IMR-90 (cell line): ENCODE results near the gene CYTH2. TPM values are rescaled to one million over a fixed set of nuclear protein-coding genes. Genes with fewer than 3 reads are reported as not detected.
A peak's percentile ranks its signal among the peaks of the same experiment; 100 is the strongest.

Source experiments
- ATAC-seq: fragments of 200-7000 bp; cut with Tn5 transposase; 2 replicates; pipeline ENCODE4 v1.9.1; 2020; ENCODE audit warnings: low read depth, mild to moderate bottlenecking, moderate library complexity
- BruUV-seq: library from RNA; stranded (reverse); fragments of 400-500 nt; replicated peaks from 2 replicates; lab custom pipeline; 2021; lab: Mats Ljungman, UMichigan
- CTCF ChIA-PET: fragments of 300-600 bp; formaldehyde crosslinking; extraction: SDS; loops from one replicate; lab custom pipeline; 2021; ENCODE audit warnings: antibody characterized with exemption; lab: Yijun Ruan, JAX
- POLR2A ChIA-PET: fragments of 300-600 bp; sonication (Branson Sonifier 250); formaldehyde crosslinking; loops from one replicate; lab custom pipeline; 2022; ENCODE audit warnings: antibody characterized with exemption; ENCODE audit not compliant: unreplicated experiment; lab: Charles Lee
- DNase-seq: peaks from one replicate; pipeline ENCODE4 v3.0.0; 2013
- H2AFZ ChIP-seq: replicated peaks from 2 replicates; pipeline ENCODE3; 2013; ENCODE audit warnings: low read length, mild to moderate bottlenecking; ENCODE audit not compliant: poor library complexity
- H2AK5ac ChIP-seq: 2 replicates; pipeline ENCODE4 v1.6.1; 2013; ENCODE audit warnings: low read depth, low read length, inconsistent platforms
- H2AK9ac ChIP-seq: replicated peaks from 2 replicates; pipeline ENCODE3; 2013; ENCODE audit warnings: mild to moderate bottlenecking, low read depth, low read length, moderate library complexity; ENCODE audit not compliant: poor library complexity
- H2BK120ac ChIP-seq: 2 replicates; pipeline ENCODE4 v1.6.1; 2013; ENCODE audit warnings: low read depth, low read length, inconsistent platforms
- H2BK15ac ChIP-seq: 3 replicates; pipeline ENCODE4 v1.6.1; 2013; ENCODE audit warnings: low read depth, low read length, inconsistent platforms
- H2BK20ac ChIP-seq: 2 replicates; pipeline ENCODE4 v1.6.1; 2013; ENCODE audit warnings: low read depth, mild to moderate bottlenecking, inconsistent platforms, low read length, moderate library complexity
- H2BK5ac ChIP-seq: 2 replicates; pipeline ENCODE4 v1.6.1; 2013; ENCODE audit warnings: mild to moderate bottlenecking, low read depth, low read length, inconsistent platforms; ENCODE audit not compliant: poor library complexity, severe bottlenecking
- H3K14ac ChIP-seq: replicated peaks from 2 replicates; pipeline ENCODE4 v1.6.1; 2013; ENCODE audit warnings: low read depth, low read length, inconsistent platforms
- H3K18ac ChIP-seq: 2 replicates; pipeline ENCODE4 v1.6.1; 2013; ENCODE audit warnings: low read depth, low read length, control low read depth
- H3K23ac ChIP-seq: 2 replicates; pipeline ENCODE4 v1.6.1; 2013; ENCODE audit warnings: low read depth, low read length, inconsistent platforms
- H3K27ac ChIP-seq: 2 replicates; pipeline ENCODE4 v1.5.1; 2013; ENCODE audit warnings: mild to moderate bottlenecking, control low read depth, low read length; ENCODE audit not compliant: insufficient read depth
- H3K27me3 ChIP-seq: 2 replicates; pipeline ENCODE4 v1.6.1; 2013; ENCODE audit warnings: low read length; ENCODE audit not compliant: control insufficient read depth, insufficient read depth
- H3K36me3 ChIP-seq: 2 replicates; pipeline ENCODE4 v1.6.1; 2013; ENCODE audit warnings: low read length, mixed read lengths; ENCODE audit not compliant: control insufficient read depth, insufficient read depth
- H3K4ac ChIP-seq: 2 replicates; pipeline ENCODE4 v1.6.1; 2013; ENCODE audit warnings: low read depth, low read length, inconsistent platforms
- H3K4me1 ChIP-seq: 2 replicates; pipeline ENCODE4 v1.6.1; 2013; ENCODE audit warnings: low read length, mixed read lengths; ENCODE audit not compliant: control insufficient read depth, insufficient read depth
- H3K4me2 ChIP-seq: 2 replicates; pipeline ENCODE4 v1.6.1; 2013; ENCODE audit warnings: low read depth, mild to moderate bottlenecking, control low read depth, low read length, moderate library complexity
- H3K4me3 ChIP-seq: 2 replicates; pipeline ENCODE4 v1.5.1; 2013; ENCODE audit warnings: low read depth, mild to moderate bottlenecking, control low read depth, low read length, moderate library complexity; ENCODE audit not compliant: insufficient read depth
- H3K56ac ChIP-seq: 2 replicates; pipeline ENCODE4 v1.6.1; 2013; ENCODE audit warnings: low read length, inconsistent platforms; ENCODE audit not compliant: insufficient read depth; ENCODE audit errors: extremely low read depth
- H3K79me1 ChIP-seq, 2 experiments: 2 replicates each; pipeline ENCODE4 v1.6.1; 2013; ENCODE audit warnings: low read length in 2 of 2, inconsistent platforms in 1 of 2, low read depth in 1 of 2
- H3K9ac ChIP-seq: 2 replicates; pipeline ENCODE4 v1.6.1; 2013; ENCODE audit warnings: low read depth, low read length, control low read depth
- H3K9me1 ChIP-seq: 2 replicates; pipeline ENCODE4 v1.6.1; 2013; ENCODE audit warnings: low read length, inconsistent platforms; ENCODE audit not compliant: insufficient read depth
- H3K9me3 ChIP-seq: 2 replicates; pipeline ENCODE4 v1.6.1; 2013; ENCODE audit warnings: low read length; ENCODE audit not compliant: control insufficient read depth, insufficient read depth
- H4K20me1 ChIP-seq: 2 replicates; pipeline ENCODE4 v1.6.1; 2013; ENCODE audit warnings: low read length, inconsistent platforms; ENCODE audit not compliant: insufficient read depth
- H4K5ac ChIP-seq: 2 replicates; pipeline ENCODE4 v1.6.1; 2013; ENCODE audit warnings: mild to moderate bottlenecking, low read depth, low read length, control low read depth
- H4K8ac ChIP-seq, 2 experiments: 2 replicates each; pipeline ENCODE4 v1.6.1; 2013; ENCODE audit warnings: low read depth in 2 of 2, low read length in 2 of 2, control low read depth in 1 of 2, inconsistent platforms in 1 of 2
- H4K91ac ChIP-seq: 2 replicates; pipeline ENCODE4 v1.6.1; 2013; ENCODE audit warnings: low read depth, low read length, inconsistent platforms; ENCODE audit not compliant: insufficient read depth
- BHLHE40 ChIP-seq: fragments of 150-350 bp; IDR thresholded peaks from 2 replicates; pipeline ENCODE4 v1.6.1; 2016; ENCODE audit warnings: mild to moderate bottlenecking, low read depth, low read length
- CTCF ChIP-seq: conservative IDR thresholded peaks from 2 replicates; pipeline ENCODE4 v1.5.1; 2012; ENCODE audit warnings: mild to moderate bottlenecking, low read depth, low read length, improper control_type of control experiment
- ELK1 ChIP-seq: fragments of 150-350 bp; IDR thresholded peaks from 2 replicates; pipeline ENCODE4 v1.6.1; 2016; ENCODE audit warnings: low read depth, mild to moderate bottlenecking, low read length, moderate library complexity, borderline replicate concordance
- MAFK ChIP-seq: IDR thresholded peaks from 2 replicates; pipeline ENCODE4 v1.6.1; 2012; ENCODE audit warnings: low read depth, low read length, improper control_type of control experiment
- MXI1 ChIP-seq: IDR thresholded peaks from 2 replicates; pipeline ENCODE4 v1.6.1; 2012; ENCODE audit warnings: low read depth, mild to moderate bottlenecking, low read length, moderate library complexity, borderline replicate concordance
- POLR2A ChIP-seq: IDR thresholded peaks from 2 replicates; pipeline ENCODE4 v1.6.1; 2012; ENCODE audit warnings: mild to moderate bottlenecking, low read depth, low read length
- RAD21 ChIP-seq: IDR thresholded peaks from 2 replicates; pipeline ENCODE4 v1.6.1; 2012; ENCODE audit warnings: low read length, improper control_type of control experiment
- RCOR1 ChIP-seq: IDR thresholded peaks from 2 replicates; pipeline ENCODE4 v1.6.1; 2012; ENCODE audit warnings: mild to moderate bottlenecking, low read length, improper control_type of control experiment; ENCODE audit not compliant: insufficient replicate concordance
- RFX5 ChIP-seq: IDR thresholded peaks from 2 replicates; pipeline ENCODE4 v1.8.0; 2012; ENCODE audit warnings: low read depth, mild to moderate bottlenecking, low read length, moderate library complexity
- SMC3 ChIP-seq: fragments of 150-350 bp; IDR thresholded peaks from 2 replicates; pipeline ENCODE4 v1.6.1; 2016; ENCODE audit warnings: low read depth, mild to moderate bottlenecking, antibody characterized with exemption, low read length, moderate library complexity
- WGBS, 2 experiments: methylation state at CpG; one replicate each; pipeline versions ENCODE4 v1.1.5 to v1.1.7; 2013; ENCODE audit warnings: missing lambda C conversion rate in 2 of 2; ENCODE audit not compliant: insufficient read length in 1 of 2; ENCODE audit errors: extremely low coverage in 2 of 2; 5-methylcytosine and 5-hydroxymethylcytosine counted together
- dilution Hi-C: fragments of 300-500 bp; cut with HindIII; formaldehyde crosslinking; loops from one replicate; pipeline ENCODE4 v1.14.3; 2018; ENCODE audit warnings: low sequenced_read_pairs; ENCODE audit not compliant: unreplicated experiment
- in situ Hi-C: fragments of 300-500 bp; cut with MboI; formaldehyde crosslinking; loops from 3 replicates; pipeline ENCODE4 v1.14.3; 2019; ENCODE audit warnings: low sequenced_read_pairs, inconsistent platforms, mixed read lengths
- intact Hi-C: fragments of 100-400 bp; cut with micrococcal nuclease; formaldehyde crosslinking; loops from 2 replicates; pipeline ENCODE4 v1.10.0; 2022
- polyA plus RNA-seq, 3 experiments: library from polyadenylated mRNA; depleted of rRNA; stranded (reverse); fragments of >200 nt; gene quantifications; 2 replicates each; pipeline ENCODE4 v1.2.3, GENCODE V29; 2012; ENCODE audit warnings: low replicate concordance in 1 of 3
- total RNA-seq: library from RNA; depleted of rRNA; stranded (reverse); fragments of >200 nt; gene quantifications from 2 replicates; pipeline ENCODE4 v1.2.3, GENCODE V29; 2012

Gene CYTH2
- total and polyA plus RNA-seq, 2 of the 4 experiments (the other 2 are of a cell fraction), result 35.8 to 62.0 TPM

DNA sequence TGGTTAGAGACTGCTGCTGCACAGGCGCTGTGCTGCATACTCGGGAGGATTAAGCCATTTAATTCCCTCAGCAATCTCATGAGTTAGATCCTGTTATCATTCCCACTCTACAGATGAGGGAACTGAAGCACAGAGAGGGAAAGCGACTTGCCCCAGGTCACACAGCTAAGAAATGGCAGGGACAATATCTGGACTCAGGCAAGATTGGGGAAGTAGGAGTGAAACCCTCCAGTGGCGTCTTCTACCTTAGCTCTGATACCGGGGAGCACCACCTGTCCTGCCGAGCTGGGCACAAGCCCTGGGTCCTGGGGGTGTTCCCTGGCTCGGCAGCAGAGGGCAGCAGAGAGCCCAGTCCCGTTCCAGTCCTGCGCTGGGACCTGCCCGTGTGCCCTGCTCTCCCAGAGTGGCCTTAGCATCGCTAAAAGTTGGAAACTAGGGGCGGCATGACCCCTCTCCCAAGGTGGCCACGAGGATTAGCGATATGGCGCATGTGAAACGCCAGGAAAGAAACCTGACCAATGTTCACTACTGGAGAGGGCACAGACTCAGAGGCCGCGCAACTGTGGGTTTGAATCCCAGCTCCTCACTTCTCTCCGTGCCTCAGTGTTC, 20.5 kb downstream of the CYTH2 start:
- H2BK120ac ChIP-seq, result no peak overlapping the region
- ATAC-seq, result peak; percentile 18; the same call in 1 of the 2 replicates
- no peaks in the 10 kb centered on the region for H4K20me1 ChIP-seq
- peak overlapping the region; percentile 91 for H2AK9ac ChIP-seq
- in situ Hi-C loops, result no loop called here
- no peak overlapping the region for H2BK20ac ChIP-seq
- no peak overlapping the region for H3K4me3 ChIP-seq
- WGBS, 2 experiments, result 6% methylated on average over 11 of the region's 19 CpGs; no CpG with 5 or more reads in 1 of the 2 experiments
- H3K27me3 ChIP-seq, result no peaks in the 10 kb centered on the region; the same call in 1 of the 2 replicates
- TF ChIP-seq MAFK (no peak), CTCF (peak; percentile 78), ELK1 (no peak), BHLHE40 (peak; percentile 10; the same call in 1 of the 2 replicates), RFX5 (no peak), POLR2A (no peak), RCOR1 (no peak), MXI1 (no peak), RAD21 (peak; percentile 66), SMC3 (peak; percentile 59)
- H3K4me2 ChIP-seq, result no peak overlapping the region
- H4K5ac ChIP-seq, result no peak overlapping the region
- H3K27ac ChIP-seq, result no peak overlapping the region
- H2AFZ ChIP-seq, result peak overlapping the region; percentile 39
- H3K9me1 ChIP-seq, result peaks cover 14% of the 10 kb centered on the region
- intact Hi-C loops, result loop anchor here (1.0 kb wide), 1 partner anchor 95 kb away; no protein-coding TSS in a partner anchor
- no peak overlapping the region for H3K4ac ChIP-seq
- no peak overlapping the region for H3K14ac ChIP-seq
- CTCF ChIA-PET, result interaction anchor here (0.8 to 4.4 kb wide), 10 partner anchors 9 to 127 kb away, joined by 3 to 35 read pairs (median 4); no protein-coding TSS in a partner anchor
- BruUV-seq, result no TSS peak
- no peak overlapping the region for H4K91ac ChIP-seq
- H2BK5ac ChIP-seq, result no peak overlapping the region
- H2BK15ac ChIP-seq, result no peak overlapping the region
- no peaks in the 10 kb centered on the region for H3K9me3 ChIP-seq
- H3K36me3 ChIP-seq, result no peaks in the 10 kb centered on the region
- H4K8ac ChIP-seq, result no peak overlapping the region; a peak in 1 of 4 replicates
- POLR2A ChIA-PET, result interaction anchor here (0.6 kb wide), 1 partner anchor 155 kb away, joined by 5 read pairs; no protein-coding TSS in a partner anchor
- dilution Hi-C loops, result no loop called here
- peaks cover 12% of the 10 kb centered on the region for H3K4me1 ChIP-seq
- H3K56ac ChIP-seq, result no peak overlapping the region
- DNase-seq, result peak; percentile 39
- H3K9ac ChIP-seq, result no peak overlapping the region
- no peak overlapping the region for H3K23ac ChIP-seq
- no peak overlapping the region for H3K18ac ChIP-seq
- 0 out of 2 replicates have a peak overlapping the region, but pooled peaks have one; percentile 29 for H2AK5ac ChIP-seq
- peaks cover 0 to 11% of the 10 kb centered on the region in 2 experiments; a peak in 1 of 4 replicates for H3K79me1 ChIP-seq
